Measurements from ENCODE around the gene NR3C2.

Gene NR3C2

GRCh38 chr4:148116969-148117368, 325.2 kb downstream of the NR3C2 start:
- Histone ChIP-seq H3K9me3 (ENCODE audit: insufficient read depth, low read depth, low read length) (no peaks in the 10 kb centered on the region), H3K23ac (ENCODE audit: low read length) (no peak overlapping the region), H2AFZ (ENCODE audit: insufficient read depth, low read length, poor library complexity) (no peak overlapping the region), H3K36me3 (ENCODE audit: control insufficient read depth in 1 of 2, insufficient read depth in 2 of 2, low read length in 2 of 2) (no peaks in the 10 kb centered on the region), H2AK5ac (ENCODE audit: low read length) (no peak overlapping the region), H2BK120ac (ENCODE audit: insufficient read depth, low read length, poor library complexity) (no peak overlapping the region), H3K9ac (ENCODE audit: low read length) (no peak overlapping the region), H3K4ac (ENCODE audit: low read depth, low read length) (no peak overlapping the region), H4K12ac (ENCODE audit: low read depth, low read length) (no peak overlapping the region), H3K18ac (ENCODE audit: low read length) (no peak overlapping the region), H2BK12ac (ENCODE audit: low read length) (no peak overlapping the region), H4K91ac (ENCODE audit: low read depth, low read length) (no peak overlapping the region), H2BK5ac (ENCODE audit: low read depth, low read length, poor library complexity) (no peak overlapping the region), H3K79me1 (ENCODE audit: low read length) (no peaks in the 10 kb centered on the region), H3K27ac (ENCODE audit: low read depth, low read length) (no peak overlapping the region), H3K4me2 (ENCODE audit: low read length) (no peak overlapping the region), H3K14ac (ENCODE audit: low read length) (no peak overlapping the region), H3K4me3 (ENCODE audit: low read depth, low read length) (no peak overlapping the region), H4K8ac (ENCODE audit: low read depth, low read length) (no peak overlapping the region), H3K4me1 (ENCODE audit: control insufficient read depth in 1 of 2, insufficient read depth in 2 of 2, low read length in 2 of 2) (no peaks in the 10 kb centered on the region), H3K27me3 (ENCODE audit: insufficient read depth, low read length) (no peaks in the 10 kb centered on the region), H3K79me2 (ENCODE audit: control insufficient read depth, insufficient read depth, low read length, poor library complexity) (no peaks in the 10 kb centered on the region)
- no CpG with 5 or more reads among the region's 4 CpGs for WGBS (ENCODE audit: extremely low coverage, insufficient coverage, insufficient read length)
- DNase-seq = no peak

- Histone ChIP-seq H2BK5ac (ENCODE audit: low read depth, low read length, poor library complexity) (no peak overlapping the region), H3K79me2 (ENCODE audit: control insufficient read depth, insufficient read depth, low read length, poor library complexity) (no peaks in the 10 kb centered on the region), H3K4ac (ENCODE audit: low read depth, low read length) (no peak overlapping the region), H3K14ac (ENCODE audit: low read length) (no peak overlapping the region), H3K4me1 (ENCODE audit: control insufficient read depth in 1 of 2, insufficient read depth in 2 of 2, low read length in 2 of 2) (no peaks in the 10 kb centered on the region), H2AFZ (ENCODE audit: insufficient read depth, low read length, poor library complexity) (no peak overlapping the region), H2BK120ac (ENCODE audit: insufficient read depth, low read length, poor library complexity) (no peak overlapping the region), H3K4me3 (ENCODE audit: low read depth, low read length) (no peak overlapping the region), H3K27ac (ENCODE audit: low read depth, low read length) (no peak overlapping the region), H2BK12ac (ENCODE audit: low read length) (no peak overlapping the region), H3K27me3 (ENCODE audit: insufficient read depth, low read length) (no peaks in the 10 kb centered on the region), H2AK5ac (ENCODE audit: low read length) (no peak overlapping the region), H3K36me3 (ENCODE audit: control insufficient read depth in 1 of 2, insufficient read depth in 2 of 2, low read length in 2 of 2) (no peaks in the 10 kb centered on the region), H3K18ac (ENCODE audit: low read length) (no peak overlapping the region), H4K8ac (ENCODE audit: low read depth, low read length) (no peak overlapping the region), H3K9me3 (ENCODE audit: insufficient read depth, low read depth, low read length) (no peaks in the 10 kb centered on the region), H4K12ac (ENCODE audit: low read depth, low read length) (no peak overlapping the region), H3K4me2 (ENCODE audit: low read length) (no peak overlapping the region), H3K23ac (ENCODE audit: low read length) (no peak overlapping the region), H4K91ac (ENCODE audit: low read depth, low read length) (no peak overlapping the region), H3K79me1 (ENCODE audit: low read length) (no peaks in the 10 kb centered on the region), H3K9ac (ENCODE audit: low read length) (no peak overlapping the region)
- DNase-seq = peak in 1 of 2 donors; percentile 34
- no CpG with 5 or more reads among the region's 2 CpGs for WGBS (ENCODE audit: extremely low coverage, insufficient coverage, insufficient read length)
Observed at GRCh38 chr4:148116264-148116663, 325.9 kb downstream of the NR3C2 start.

GRCh38 chr4:148114436-148114835, 327.8 kb downstream of the NR3C2 start:
- Histone ChIP-seq H3K79me1 (ENCODE audit: low read length) (no peaks in the 10 kb centered on the region), H3K4ac (ENCODE audit: low read depth, low read length) (no peak overlapping the region), H2BK120ac (ENCODE audit: insufficient read depth, low read length, poor library complexity) (no peak overlapping the region), H3K18ac (ENCODE audit: low read length) (no peak overlapping the region), H3K27ac (ENCODE audit: low read depth, low read length) (no peak overlapping the region), H4K91ac (ENCODE audit: low read depth, low read length) (no peak overlapping the region), H4K8ac (ENCODE audit: low read depth, low read length) (no peak overlapping the region), H3K4me3 (ENCODE audit: low read depth, low read length) (no peak overlapping the region), H4K12ac (ENCODE audit: low read depth, low read length) (no peak overlapping the region), H2BK5ac (ENCODE audit: low read depth, low read length, poor library complexity) (no peak overlapping the region), H2BK12ac (ENCODE audit: low read length) (no peak overlapping the region), H3K9ac (ENCODE audit: low read length) (no peak overlapping the region), H3K4me2 (ENCODE audit: low read length) (no peak overlapping the region), H3K9me3 (ENCODE audit: insufficient read depth, low read depth, low read length) (no peaks in the 10 kb centered on the region), H3K36me3 (ENCODE audit: control insufficient read depth in 1 of 2, insufficient read depth in 2 of 2, low read length in 2 of 2) (no peaks in the 10 kb centered on the region), H2AK5ac (ENCODE audit: low read length) (no peak overlapping the region), H2AFZ (ENCODE audit: insufficient read depth, low read length, poor library complexity) (no peak overlapping the region), H3K23ac (ENCODE audit: low read length) (no peak overlapping the region), H3K4me1 (ENCODE audit: control insufficient read depth in 1 of 2, insufficient read depth in 2 of 2, low read length in 2 of 2) (no peaks in the 10 kb centered on the region), H3K79me2 (ENCODE audit: control insufficient read depth, insufficient read depth, low read length, poor library complexity) (no peaks in the 10 kb centered on the region), H3K14ac (ENCODE audit: low read length) (no peak overlapping the region), H3K27me3 (ENCODE audit: insufficient read depth, low read length) (no peaks in the 10 kb centered on the region)
- no peak for DNase-seq

GRCh38 chr4:148112231-148112982, 329.8 kb downstream of the NR3C2 start:
- Histone ChIP-seq H3K14ac (ENCODE audit: low read length) (no peak overlapping the region), H3K9me3 (ENCODE audit: insufficient read depth, low read depth, low read length) (peaks cover 1% of the 10 kb centered on the region), H4K12ac (ENCODE audit: low read depth, low read length) (no peak overlapping the region), H3K18ac (ENCODE audit: low read length) (no peak overlapping the region), H3K9ac (ENCODE audit: low read length) (no peak overlapping the region), H3K27ac (ENCODE audit: low read depth, low read length) (no peak overlapping the region), H2AFZ (ENCODE audit: insufficient read depth, low read length, poor library complexity) (no peak overlapping the region), H3K4me3 (ENCODE audit: low read depth, low read length) (no peak overlapping the region), H2BK12ac (ENCODE audit: low read length) (no peak overlapping the region), H3K27me3 (ENCODE audit: insufficient read depth, low read length) (no peaks in the 10 kb centered on the region), H3K4me1 (ENCODE audit: control insufficient read depth in 1 of 2, insufficient read depth in 2 of 2, low read length in 2 of 2) (no peaks in the 10 kb centered on the region), H3K4me2 (ENCODE audit: low read length) (no peak overlapping the region), H2AK5ac (ENCODE audit: low read length) (no peak overlapping the region), H3K36me3 (ENCODE audit: control insufficient read depth in 1 of 2, insufficient read depth in 2 of 2, low read length in 2 of 2) (no peaks in the 10 kb centered on the region), H3K79me2 (ENCODE audit: control insufficient read depth, insufficient read depth, low read length, poor library complexity) (no peaks in the 10 kb centered on the region), H3K79me1 (ENCODE audit: low read length) (no peaks in the 10 kb centered on the region), H4K91ac (ENCODE audit: low read depth, low read length) (no peak overlapping the region), H4K8ac (ENCODE audit: low read depth, low read length) (no peak overlapping the region), H2BK120ac (ENCODE audit: insufficient read depth, low read length, poor library complexity) (no peak overlapping the region), H3K4ac (ENCODE audit: low read depth, low read length) (no peak overlapping the region), H2BK5ac (ENCODE audit: low read depth, low read length, poor library complexity) (no peak overlapping the region), H3K23ac (ENCODE audit: low read length) (no peak overlapping the region)
- no peak for DNase-seq
- WGBS (ENCODE audit: extremely low coverage, insufficient coverage, insufficient read length) = no CpG with 5 or more reads among the region's 4 CpGs
